ENCODE results near the gene XYLT2.

XYLT2 gene

GRCh38 chr17:50386510-50386909 lies 40.6 kb downstream of the XYLT2 start:
- TF ChIP-seq, protein P1, sequence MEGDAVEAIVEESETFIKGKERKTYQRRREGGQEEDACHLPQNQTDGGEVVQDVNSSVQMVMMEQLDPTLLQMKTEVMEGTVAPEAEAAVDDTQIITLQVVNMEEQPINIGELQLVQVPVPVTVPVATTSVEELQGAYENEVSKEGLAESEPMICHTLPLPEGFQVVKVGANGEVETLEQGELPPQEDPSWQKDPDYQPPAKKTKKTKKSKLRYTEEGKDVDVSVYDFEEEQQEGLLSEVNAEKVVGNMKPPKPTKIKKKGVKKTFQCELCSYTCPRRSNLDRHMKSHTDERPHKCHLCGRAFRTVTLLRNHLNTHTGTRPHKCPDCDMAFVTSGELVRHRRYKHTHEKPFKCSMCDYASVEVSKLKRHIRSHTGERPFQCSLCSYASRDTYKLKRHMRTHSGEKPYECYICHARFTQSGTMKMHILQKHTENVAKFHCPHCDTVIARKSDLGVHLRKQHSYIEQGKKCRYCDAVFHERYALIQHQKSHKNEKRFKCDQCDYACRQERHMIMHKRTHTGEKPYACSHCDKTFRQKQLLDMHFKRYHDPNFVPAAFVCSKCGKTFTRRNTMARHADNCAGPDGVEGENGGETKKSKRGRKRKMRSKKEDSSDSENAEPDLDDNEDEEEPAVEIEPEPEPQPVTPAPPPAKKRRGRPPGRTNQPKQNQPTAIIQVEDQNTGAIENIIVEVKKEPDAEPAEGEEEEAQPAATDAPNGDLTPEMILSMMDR (IDR thresholded peaks at IDR 0.05): no peak

DNA sequence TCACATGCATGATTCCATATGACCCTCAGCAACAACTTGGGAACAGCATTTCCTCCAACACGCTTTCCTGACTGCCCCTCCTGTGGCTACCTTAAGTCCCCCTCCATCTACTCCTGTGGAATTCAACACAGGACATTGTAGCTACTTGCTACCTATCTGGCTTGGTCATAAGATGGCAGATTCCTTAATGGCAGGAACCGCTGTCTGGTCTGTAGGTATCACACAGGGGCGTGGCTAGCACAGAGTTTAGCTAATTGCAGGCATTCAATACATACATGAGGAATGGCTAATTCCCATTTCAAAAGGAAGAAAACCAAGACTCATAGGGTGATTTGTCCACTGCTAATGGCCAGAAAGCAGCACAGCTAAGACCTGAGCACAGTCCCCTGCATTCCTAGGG lies 42.8 kb downstream of the XYLT2 start:
- TF ChIP-seq, protein P1 (IDR thresholded peaks at IDR 0.05): no peak

DNA sequence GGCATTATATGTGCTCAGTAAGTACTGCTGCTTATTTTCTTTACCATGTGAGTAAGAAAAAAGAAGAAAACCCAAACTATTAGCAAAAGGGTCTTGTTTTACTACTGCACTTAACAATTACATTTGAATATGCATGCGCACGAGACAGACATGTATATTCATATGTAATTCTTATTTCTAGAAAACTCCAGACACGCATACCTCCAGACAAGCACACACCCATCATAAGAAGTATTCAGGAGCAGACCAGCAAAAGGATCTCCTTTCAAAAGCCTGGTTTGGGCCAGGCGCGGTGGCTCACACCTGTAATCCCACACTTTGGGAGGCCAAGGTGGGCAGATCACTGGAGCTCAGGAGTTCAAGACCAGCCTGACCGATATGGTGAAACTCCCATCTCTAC lies 43.6 kb downstream of the XYLT2 start:
- TF ChIP-seq, protein P1 (IDR thresholded peaks at IDR 0.05): no peak

DNA sequence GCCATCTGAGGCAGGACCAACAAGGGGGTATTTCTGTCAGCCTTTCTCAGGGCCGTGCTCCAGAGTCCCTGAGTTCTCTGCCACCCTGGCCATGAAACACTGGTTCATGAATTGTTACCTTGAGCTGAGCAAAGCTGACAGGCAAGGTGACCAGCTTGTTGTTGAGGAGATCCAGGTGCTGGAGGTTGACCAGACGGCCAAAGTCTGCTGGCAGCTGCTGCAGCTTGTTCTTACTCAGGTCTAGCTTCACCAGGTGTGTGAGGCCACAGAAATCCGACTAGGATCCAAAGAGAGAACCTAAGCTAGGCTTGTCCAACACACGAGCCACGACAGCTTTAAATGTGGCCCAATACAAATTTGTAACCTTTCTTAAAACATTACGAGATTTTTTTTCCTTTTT lies 46.7 kb downstream of the XYLT2 start:
- TF ChIP-seq, protein P1 (IDR thresholded peaks at IDR 0.05): no peak

GRCh38 chr17:50393700-50394099 lies 47.8 kb downstream of the XYLT2 start:
- TF ChIP-seq, protein P1 (IDR thresholded peaks at IDR 0.05): no peak

- TF ChIP-seq, protein P1 (IDR thresholded peaks at IDR 0.05): no peak
These were observed 48.8 kb downstream of the XYLT2 start for GRCh38 chr17:50394711-50395110.

GRCh38 chr17:50396261-50397110 lies 50.6 kb downstream of the XYLT2 start:
- TF ChIP-seq, protein P1 (IDR thresholded peaks at IDR 0.05): no peak

Data from LNCAP (cell line).